ENCODE measurements around the gene CYP2D6. TPM values are rescaled to one million over a fixed set of nuclear protein-coding genes. Genes with fewer than 3 reads are reported as not detected.
A peak's percentile ranks its signal among the peaks of the same experiment; 100 is the strongest.

Gene CYP2D6
- total and polyA plus RNA-seq, 2 of the 13 experiments (the other 11 are each of a cell fraction or from before 2014, with no cell fraction given): 1.0 to 3.7 TPM

DNA sequence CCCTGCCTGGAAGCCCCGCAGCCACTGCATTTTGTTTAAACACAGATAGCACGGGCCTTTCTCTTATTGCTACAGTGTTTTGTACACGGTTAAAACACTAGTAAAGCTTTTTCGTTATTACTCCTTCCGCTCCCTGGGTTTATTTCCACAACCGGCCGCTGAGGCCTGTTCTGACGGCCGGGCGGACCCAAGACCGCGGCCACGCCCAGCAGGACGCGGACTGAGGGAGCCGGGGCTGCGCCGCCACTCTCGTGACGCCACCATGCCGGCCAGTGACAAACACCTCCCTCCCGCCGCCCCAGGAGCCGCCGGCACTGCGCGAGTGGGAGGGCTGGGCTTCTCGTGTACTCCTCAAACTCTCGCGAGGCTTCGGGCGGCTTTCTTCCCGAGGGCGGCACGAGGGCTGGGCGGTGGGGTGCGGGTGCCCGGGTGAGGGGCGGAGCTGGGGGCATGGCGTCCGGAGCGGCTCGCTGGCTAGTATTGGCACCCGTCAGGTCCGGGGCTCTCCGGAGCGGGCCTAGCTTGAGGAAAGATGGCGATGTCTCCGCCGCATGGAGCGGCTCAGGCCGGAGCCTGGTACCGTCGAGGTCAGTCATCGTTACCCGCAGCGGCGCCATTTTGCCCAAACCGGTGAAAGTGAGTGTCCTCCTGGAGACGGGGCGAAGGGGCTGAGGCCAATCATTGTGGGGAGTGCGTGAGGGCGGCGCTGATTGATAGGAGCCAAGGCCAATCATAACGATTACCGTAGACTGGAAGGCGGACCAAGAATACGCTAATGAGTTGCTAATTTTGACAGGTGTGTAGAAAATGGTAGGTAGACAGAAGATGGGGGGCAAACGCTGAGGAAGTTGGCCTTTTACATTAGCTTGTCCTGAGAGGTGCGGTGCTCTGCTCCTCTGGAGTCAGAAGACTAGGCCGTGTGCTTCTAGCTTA is 51.0 kb downstream of the CYP2D6 start, which contains the start of gene SMDT1:
TSS of gene SMDT1 (plus strand) at position 382 of the 933 bp plus-strand sequence. CDS start at position 451, 69 bp downstream.
- peaks cover 1 to 21% of the 10 kb centered on the region in 2 experiments; a peak in 3 of 5 replicates for H3K36me3 ChIP-seq (replicated peaks in 1 of 2; ENCODE audit: control insufficient read depth in 1 of 2, insufficient read depth in 2 of 2, low read length in 2 of 2)
- H3K4me1 ChIP-seq (ENCODE audit: insufficient read depth, low read length): peaks cover 22% of the 10 kb centered on the region
- peak within 1 kb of the TSS; percentile 93 for H3K9ac ChIP-seq (ENCODE audit: insufficient read depth, low read depth, low read length)
- ChIA-PET CTCF (ENCODE audit: low intra/inter-chr PET ratio, low total read pairs) (interaction anchor here (1.3 kb wide), 1 partner anchor 11 kb away, joined by 3 read pairs; the partner anchor contains the start of gene NDUFA6), POLR2A (interaction anchor here (1.2 to 3.8 kb wide), 5 partner anchors 9 to 46 kb away, joined by 3 to 89 read pairs (median 5); partner anchors contain the start of genes NAGA and NDUFA6)
- peak within 1 kb of the TSS; percentile 82 for H2AFZ ChIP-seq (ENCODE audit: low read length)
- intact Hi-C loops (cut with micrococcal nuclease; ENCODE audit: unreplicated experiment): loop anchor here (1.0 kb wide), 1 partner anchor 11 kb away; the partner anchor contains the start of gene NDUFA6
- DNase-seq (ENCODE audit: low spot score) (peak; percentile 95), FAIRE-seq (peak; percentile 90), ATAC-seq (peak; percentile 92)
- H3K4me3 ChIP-seq (replicated peaks in 1 of 3; ENCODE audit: insufficient read depth in 1 of 3, low read depth in 2 of 3, low read length in 3 of 3): peak within 1 kb of the TSS; percentile 78 to 88 (median 87)
- H3K27me3 ChIP-seq (ENCODE audit: control insufficient read depth in 1 of 2, insufficient read depth in 2 of 2, low read length in 2 of 2): no peaks in the 10 kb centered on the region; a peak in 1 of 5 replicates
- H4K20me1 ChIP-seq (ENCODE audit: insufficient read depth, low read length): no peaks in the 10 kb centered on the region
- in situ Hi-C loops (cut with HindIII; ENCODE audit: extremely low pct_ligation_motif_present, low pct_unique_long_range_greater_than_20kb): no loop called here
- 2% methylated on average over 31 of the region's 71 CpGs for WGBS (ENCODE audit: low lambda C conversion rate)
- H3K79me2 ChIP-seq (ENCODE audit: insufficient read depth, low read length): peaks cover 11% of the 10 kb centered on the region
- peak within 1 kb of the TSS; percentile 91 for H3K27ac ChIP-seq (ENCODE audit: extremely low read length, insufficient read depth, low read length)
- TSS peak; percentile 66 for BruUV-seq (replicated peaks)
- H3K9me3 ChIP-seq (ENCODE audit: low read length): no peaks in the 10 kb centered on the region
- peak within 1 kb of the TSS; percentile 100 for H3K4me2 ChIP-seq (ENCODE audit: low read depth, low read length)
- no peak; the same call in 1 of the 2 replicates for TF ChIP-seq ZKSCAN1 (IDR thresholded peaks at IDR 0.05; ENCODE audit: low read length)
- TF ChIP-seq REXO4 (CRISPR knock-in tag; IDR thresholded peaks at IDR 0.05; ENCODE audit: borderline replicate concordance): no peak
- peak; percentile 44; the same call in 1 of the 2 replicates for TF ChIP-seq ZNF839 (CRISPR knock-in tag; IDR thresholded peaks at IDR 0.05; ENCODE audit: borderline replicate concordance)
- TF ChIP-seq ZNF230 (CRISPR knock-in tag; IDR thresholded peaks at IDR 0.05): no peak; the same call in 1 of the 2 replicates
- peak; percentile 86 for TF ChIP-seq ZNF883 (CRISPR knock-in tag; IDR thresholded peaks at IDR 0.05; ENCODE audit: not compliant biosample characterization)
- TF ChIP-seq CREB1 (IDR thresholded peaks at IDR 0.05): peak; percentile 81
- TF ChIP-seq CREB1 (CRISPR knock-in tag; IDR thresholded peaks at IDR 0.05): peak; percentile 72; the same call in 1 of the 2 replicates
- no peak for TF ChIP-seq MTA3 (CRISPR knock-in tag; IDR thresholded peaks at IDR 0.05)
- TF ChIP-seq ZNF615 (CRISPR knock-in tag; IDR thresholded peaks at IDR 0.05; ENCODE audit: borderline replicate concordance): no peak
- TF ChIP-seq SYNCRIP (IDR thresholded peaks at IDR 0.05; ENCODE audit: insufficient read depth, low read depth, low read length): no peak
- peak; percentile 39; the same call in 1 of the 2 replicates for TF ChIP-seq FOXO1 (CRISPR knock-in tag; IDR thresholded peaks at IDR 0.05)
- peak; percentile 90 for TF ChIP-seq ZNF766 (CRISPR knock-in tag; IDR thresholded peaks at IDR 0.05; ENCODE audit: borderline replicate concordance)
- TF ChIP-seq CEBPZ (IDR thresholded peaks at IDR 0.05; ENCODE audit: low read length): no peak
- TF ChIP-seq TEAD2 (CRISPR knock-in tag; IDR thresholded peaks at IDR 0.05): no peak
- peak; percentile 67 for TF ChIP-seq HOXD1 (CRISPR knock-in tag; IDR thresholded peaks at IDR 0.05)
- peak; percentile 61 for TF ChIP-seq ZNF580 (CRISPR knock-in tag; IDR thresholded peaks at IDR 0.05; ENCODE audit: borderline replicate concordance, low read depth)
- TF ChIP-seq ZNF605 (CRISPR knock-in tag; IDR thresholded peaks at IDR 0.05): peak; percentile 98
- peak; percentile 94 for TF ChIP-seq MYNN (CRISPR knock-in tag; IDR thresholded peaks at IDR 0.05; ENCODE audit: low read depth)
- peak; percentile 56 for TF ChIP-seq CBFB (CRISPR knock-in tag; IDR thresholded peaks at IDR 0.05)
- TF ChIP-seq TRIM24 (CRISPR knock-in tag; IDR thresholded peaks at IDR 0.05): no peak

Measured in HepG2 (cell line).